Putamen (tissue), 1 donor: ENCODE data around the gene USP15.
A peak's percentile ranks its signal among the peaks of the same experiment; 100 is the strongest.

Source experiments
- DNase-seq: peaks from one replicate; pipeline ENCODE4 v3.0.0-alpha.2; 2016; ENCODE audit warnings: low spot score

USP15 gene

GRCh38 chr12:62258231-62258630, 2.0 kb upstream of the USP15 start:
- DNase-seq, result no peak

- DNase-seq, result no peak
Observed at GRCh38 chr12:62258941-62259630, 1.1 kb upstream of the USP15 start.

- no peak for DNase-seq
Observed at GRCh38 chr12:62259631-62259992, 592 bp upstream of the USP15 start.

- DNase-seq, result peak; percentile 63
Observed at GRCh38 chr12:62260733-62261683, 804 bp downstream of the USP15 start.

GRCh38 chr12:62261876-62262517, 1.8 kb downstream of the USP15 start:
- DNase-seq, result no peak

- no peak for DNase-seq
Observed at GRCh38 chr12:62263232-62263631, 3.0 kb downstream of the USP15 start.

- no peak for DNase-seq
Observed at GRCh38 chr12:62263966-62264365, 3.8 kb downstream of the USP15 start.

- no peak for DNase-seq
Observed at GRCh38 chr12:62264706-62265105, 4.5 kb downstream of the USP15 start.

GRCh38 chr12:62265511-62265910, 5.3 kb downstream of the USP15 start:
- DNase-seq, result no peak

GRCh38 chr12:62267026-62267425, 6.8 kb downstream of the USP15 start:
- DNase-seq, result no peak

- DNase-seq, result no peak
Observed at GRCh38 chr12:62267480-62267879, 7.3 kb downstream of the USP15 start.

GRCh38 chr12:62268956-62269355, 8.8 kb downstream of the USP15 start:
- DNase-seq, result no peak

GRCh38 chr12:62269464-62270228, 9.4 kb downstream of the USP15 start:
- DNase-seq, result no peak

GRCh38 chr12:62270384-62270783, 10.2 kb downstream of the USP15 start:
- no peak for DNase-seq

- DNase-seq, result no peak
Observed at GRCh38 chr12:62270872-62271271, 10.7 kb downstream of the USP15 start.

GRCh38 chr12:62272936-62273552, 12.8 kb downstream of the USP15 start:
- DNase-seq, result no peak

- no peak for DNase-seq
Observed at GRCh38 chr12:62273724-62274380, 13.6 kb downstream of the USP15 start.

- DNase-seq, result no peak
Observed at GRCh38 chr12:62278022-62278421, 17.8 kb downstream of the USP15 start.

- DNase-seq, result no peak
Observed at GRCh38 chr12:62279058-62279457, 18.9 kb downstream of the USP15 start.

- no peak for DNase-seq
Observed at GRCh38 chr12:62279961-62280360, 19.8 kb downstream of the USP15 start.
